SK-N-SH treated with all-trans-retinoic acid at 6 μM for 48 hours (cell line): ENCODE results near the gene CCNY.

Source experiments
- ARNTL ChIP-seq: fragments of 450-650 bp; formaldehyde crosslinking; IDR thresholded peaks from 2 replicates; pipeline ENCODE4 v1.5.0; 2020; ENCODE audit warnings: low read depth, mild to moderate bottlenecking, moderate library complexity, borderline replicate concordance
- BACH2 ChIP-seq: fragments of 250-450 bp; sonication (Bioruptor Pico); IDR thresholded peaks from 2 replicates; pipeline ENCODE4 v1.9.0; 2021; ENCODE audit warnings: mild to moderate bottlenecking, borderline replicate concordance
- CREB5 ChIP-seq: fragments of 250-450 bp; sonication (Bioruptor Pico); IDR thresholded peaks from 2 replicates; pipeline ENCODE4 v1.5.1; 2020; ENCODE audit warnings: low read depth, mild to moderate bottlenecking, moderate library complexity
- CSDC2 ChIP-seq: fragments of 250-450 bp; sonication (Bioruptor Pico); IDR thresholded peaks from 2 replicates; pipeline ENCODE4 v1.5.0; 2020; ENCODE audit warnings: mild to moderate bottlenecking, moderate library complexity
- GLIS3 ChIP-seq: fragments of 250-450 bp; sonication (Bioruptor Pico); IDR thresholded peaks from 2 replicates; pipeline ENCODE4 v1.5.0; 2020; ENCODE audit warnings: mild to moderate bottlenecking, moderate library complexity
- PATZ1 ChIP-seq: fragments of 250-450 bp; sonication (Bioruptor Pico); IDR thresholded peaks from 2 replicates; pipeline ENCODE4 v1.8.0; 2020; ENCODE audit warnings: mild to moderate bottlenecking, moderate library complexity, borderline replicate concordance
- POU6F1 ChIP-seq: fragments of 250-450 bp; sonication (Bioruptor Pico); IDR thresholded peaks from 2 replicates; pipeline ENCODE4 v1.8.0; 2021; ENCODE audit warnings: low read depth, mild to moderate bottlenecking, moderate library complexity, borderline replicate concordance
- PPARA ChIP-seq: fragments of 250-450 bp; sonication (Bioruptor Pico); IDR thresholded peaks from 2 replicates; pipeline ENCODE4 v1.5.0; 2020; ENCODE audit warnings: mild to moderate bottlenecking, borderline replicate concordance
- RARB ChIP-seq: fragments of 250-450 bp; sonication (Bioruptor Pico); IDR thresholded peaks from 2 replicates; pipeline ENCODE4 v1.8.0; 2021; ENCODE audit warnings: mild to moderate bottlenecking, moderate library complexity
- TCF4 ChIP-seq: fragments of 250-450 bp; sonication (Bioruptor Pico); IDR thresholded peaks from 2 replicates; pipeline ENCODE4 v1.8.0; 2021; ENCODE audit warnings: mild to moderate bottlenecking, moderate library complexity, borderline replicate concordance
- TOX ChIP-seq: fragments of 250-450 bp; sonication (Bioruptor Pico); IDR thresholded peaks from 2 replicates; pipeline ENCODE4 v1.8.0; 2021; ENCODE audit warnings: mild to moderate bottlenecking, moderate library complexity, borderline replicate concordance
- ZFP3 ChIP-seq: fragments of 250-450 bp; sonication (Bioruptor Pico); IDR thresholded peaks from 2 replicates; pipeline ENCODE4 v1.5.0; 2020; ENCODE audit warnings: mild to moderate bottlenecking, moderate library complexity
- ZNF70 ChIP-seq: fragments of 450-650 bp; formaldehyde crosslinking; IDR thresholded peaks from 2 replicates; pipeline ENCODE4 v1.5.0; 2020; ENCODE audit warnings: mild to moderate bottlenecking, moderate library complexity
- ZNF8 ChIP-seq: fragments of 450-650 bp; formaldehyde crosslinking; IDR thresholded peaks from 2 replicates; pipeline ENCODE4 v1.5.0; 2020; ENCODE audit warnings: mild to moderate bottlenecking, moderate library complexity

- TF ChIP-seq PPARA (CRISPR knock-in tag) = no peak
- no peak for TF ChIP-seq ZNF70 (CRISPR knock-in tag)
- TF ChIP-seq POU6F1 (CRISPR knock-in tag) = no peak
- TF ChIP-seq CREB5 = no peak
- no peak for TF ChIP-seq BACH2 (CRISPR knock-in tag)
- TF ChIP-seq ZFP3 (CRISPR knock-in tag) = no peak
- no peak for TF ChIP-seq RARB (CRISPR knock-in tag)
- no peak for TF ChIP-seq ZNF8 (CRISPR knock-in tag)
- TF ChIP-seq CSDC2 = no peak
- no peak for TF ChIP-seq TOX (CRISPR knock-in tag)
- no peak for TF ChIP-seq ARNTL (CRISPR knock-in tag)
- no peak for TF ChIP-seq PATZ1
- TF ChIP-seq TCF4 = no peak
- TF ChIP-seq GLIS3 = no peak
Observed at GRCh38 chr10:35364808-35365207, 28.5 kb downstream of the CCNY start.
